Adrenal gland (tissue), 12 donors: ENCODE results near the gene DXO. TPM values are rescaled to one million over a fixed set of nuclear protein-coding genes. Genes with fewer than 3 reads are reported as not detected.

ENCODE experiments used
- DNase-seq, 7 donors: peaks; one replicate each; pipeline ENCODE4 v3.0.0-alpha.2; 2019 to 2020
- H3K27ac ChIP-seq, 5 donors: fragments of 200-600 bp; sonication (generic) in 4 of 5; 1 replicate in 3 of 5; 2 replicates in 2 of 5; pipeline versions ENCODE4 v1.5.1 to v1.8.0; 2016 to 2020; ENCODE audit warnings: mild to moderate bottlenecking in 1 of 5
- H3K27me3 ChIP-seq: fragments of 200-600 bp; 2 replicates; pipeline ENCODE4 v1.8.0; 2021
- H3K36me3 ChIP-seq, 2 donors: fragments of 200-600 bp; replicated peaks in 1 of 2; 1 replicate in 1 of 2; 2 replicates in 1 of 2; pipeline versions ENCODE4 v1.5.1 to v1.8.0; 2018 to 2022
- H3K4me1 ChIP-seq, 2 donors: fragments of 200-600 bp; replicated peaks in 1 of 2; 1 replicate in 1 of 2; 2 replicates in 1 of 2; pipeline versions ENCODE4 v1.5.1 to v1.8.0; 2018 to 2021
- H3K4me3 ChIP-seq, 4 donors: fragments of 200-600 bp; sonication (generic) in 3 of 4; one replicate each; pipeline ENCODE4 v1.5.1; 2016 to 2018
- H3K9me3 ChIP-seq, 3 donors: fragments of 200-600 bp; sonication (generic) in 1 of 3; replicated peaks in 1 of 3; 1 replicate in 2 of 3; 2 replicates in 1 of 3; pipeline versions ENCODE4 v1.5.1 to v1.8.0; 2016 to 2021
- POLR2A ChIP-seq, 2 donors: fragments of 450-650 bp; IDR thresholded peaks; one replicate each; pipeline ENCODE4 v1.6.1; 2017; ENCODE audit warnings: antibody characterized with exemption in 2 of 2, mild to moderate bottlenecking in 2 of 2, moderate library complexity in 1 of 2
- WGBS, 4 donors: extraction: QIAGEN DNeasy Blood & Tissue Kit in 2 of 4; methylation state at CpG; one replicate each; pipeline versions ENCODE4 v1.1.5 to v1.1.7; 2013 to 2017; 5-methylcytosine and 5-hydroxymethylcytosine counted together
- intact Hi-C, 2 donors: fragments of 100-400 bp; cut with DNase I; formaldehyde crosslinking; loops; one replicate each; pipeline versions ENCODE4 v1.14.1 to v1.15.0; 2022 to 2023
- polyA plus RNA-seq, 3 donors: library from polyadenylated mRNA; stranded (reverse); fragments of 200-250 nt in 2 of 3; fragments of 350-450 nt in 1 of 3; fragmentation: Illumina TruSeq in 1 of 3; extraction: RNeasy Lipid Tissue Mini Kit (QIAGEN cat#74804) in 1 of 3; gene quantifications; one replicate each; pipeline ENCODE4 v1.2.3, GENCODE V29; 2013 to 2014
- total RNA-seq, 9 donors: library from RNA; depleted of rRNA in 4 of 9; stranded (reverse); fragments of >200 nt in 4 of 9; fragments of 120-200 nt in 1 of 9; fragmentation: NEBNext Ultra II Directional in 1 of 9; extraction: Animal tissue kit (Norgen Biotek cat#: 25700) in 1 of 9; gene quantifications; one replicate each; pipeline versions ENCODE4 v1.1.0 to v1.2.4, GENCODE V29; 2013 to 2023
- TF ChIP-seq, protein P1 (sequence below), 6 experiments: fragments of 450-650 bp in 4 of 6; fragments of 200-600 bp in 2 of 6; sonication (generic) in 1 of 6; IDR thresholded peaks; 1 replicate in 5 of 6; 2 replicates in 1 of 6; pipeline versions ENCODE4 v1.5.1 to v1.8.0; 2016 to 2021; ENCODE audit warnings: antibody characterized with exemption in 6 of 6, mild to moderate bottlenecking in 2 of 6, moderate library complexity in 1 of 6
- donor health status: healthy with polysubstance abuse.
- donor health status: Bipolar disorder and iron deficiency.
- donor health status: DM: yes; HTN: yes; CAD: no.
- donor health status: DM: no; HTN: no; CAD: no.
- donor health status: DM: no; HTN: no; CAD: no.
- donor health status: DM: yes; HTN: yes; CAD: no.

The DXO gene
- total and polyA plus RNA-seq, 12 donors = 19.9 to 102 (median 45.0) TPM

DNA sequence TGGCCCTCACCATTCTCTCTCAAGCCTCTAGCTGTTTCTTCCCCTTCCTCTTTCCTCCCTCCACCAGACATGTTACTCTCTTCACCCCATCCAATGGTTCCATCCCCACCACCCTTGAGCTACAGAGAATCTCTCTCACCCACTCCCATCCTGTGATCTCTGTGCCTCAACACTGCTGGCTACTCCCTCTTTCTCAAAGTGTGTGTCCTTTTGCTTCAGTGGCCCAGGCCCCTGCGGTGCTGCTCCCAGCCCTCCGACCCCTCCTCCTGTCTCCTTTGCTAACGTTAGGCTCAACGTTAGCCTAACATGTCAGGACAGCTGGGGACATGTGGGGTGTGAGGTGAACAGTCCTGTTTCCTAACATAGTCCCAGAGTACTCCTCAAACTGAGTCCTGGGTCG, 19.0 kb downstream of the DXO start:
- no peak for DNase-seq
- peaks cover 0 to 62% of the 10 kb centered on the region in 2 donors for H3K36me3 ChIP-seq
- H3K27ac ChIP-seq = peak overlapping the region in 1 of 5 donors; percentile 24
- H3K4me1 ChIP-seq = peaks cover 1 to 6% of the 10 kb centered on the region in 2 donors
- WGBS, 4 donors = 74 to 79% (median 77%) methylated on average over 4 to 5 of the region's 5 CpGs
- H3K9me3 ChIP-seq = no peaks in the 10 kb centered on the region
- no peaks in the 10 kb centered on the region for H3K27me3 ChIP-seq
- intact Hi-C loops = loop anchor here (5.0 kb wide), 1 partner anchor 51 kb away; the partner anchor contains the start of gene ZBTB12 (in 2 of the 2)
- no peak for TF ChIP-seq POLR2A (IDR thresholded peaks at IDR 0.05)
- TF ChIP-seq, protein P1, sequence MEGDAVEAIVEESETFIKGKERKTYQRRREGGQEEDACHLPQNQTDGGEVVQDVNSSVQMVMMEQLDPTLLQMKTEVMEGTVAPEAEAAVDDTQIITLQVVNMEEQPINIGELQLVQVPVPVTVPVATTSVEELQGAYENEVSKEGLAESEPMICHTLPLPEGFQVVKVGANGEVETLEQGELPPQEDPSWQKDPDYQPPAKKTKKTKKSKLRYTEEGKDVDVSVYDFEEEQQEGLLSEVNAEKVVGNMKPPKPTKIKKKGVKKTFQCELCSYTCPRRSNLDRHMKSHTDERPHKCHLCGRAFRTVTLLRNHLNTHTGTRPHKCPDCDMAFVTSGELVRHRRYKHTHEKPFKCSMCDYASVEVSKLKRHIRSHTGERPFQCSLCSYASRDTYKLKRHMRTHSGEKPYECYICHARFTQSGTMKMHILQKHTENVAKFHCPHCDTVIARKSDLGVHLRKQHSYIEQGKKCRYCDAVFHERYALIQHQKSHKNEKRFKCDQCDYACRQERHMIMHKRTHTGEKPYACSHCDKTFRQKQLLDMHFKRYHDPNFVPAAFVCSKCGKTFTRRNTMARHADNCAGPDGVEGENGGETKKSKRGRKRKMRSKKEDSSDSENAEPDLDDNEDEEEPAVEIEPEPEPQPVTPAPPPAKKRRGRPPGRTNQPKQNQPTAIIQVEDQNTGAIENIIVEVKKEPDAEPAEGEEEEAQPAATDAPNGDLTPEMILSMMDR (IDR thresholded peaks at IDR 0.05) = no peak
- no peak overlapping the region for H3K4me3 ChIP-seq

DNA sequence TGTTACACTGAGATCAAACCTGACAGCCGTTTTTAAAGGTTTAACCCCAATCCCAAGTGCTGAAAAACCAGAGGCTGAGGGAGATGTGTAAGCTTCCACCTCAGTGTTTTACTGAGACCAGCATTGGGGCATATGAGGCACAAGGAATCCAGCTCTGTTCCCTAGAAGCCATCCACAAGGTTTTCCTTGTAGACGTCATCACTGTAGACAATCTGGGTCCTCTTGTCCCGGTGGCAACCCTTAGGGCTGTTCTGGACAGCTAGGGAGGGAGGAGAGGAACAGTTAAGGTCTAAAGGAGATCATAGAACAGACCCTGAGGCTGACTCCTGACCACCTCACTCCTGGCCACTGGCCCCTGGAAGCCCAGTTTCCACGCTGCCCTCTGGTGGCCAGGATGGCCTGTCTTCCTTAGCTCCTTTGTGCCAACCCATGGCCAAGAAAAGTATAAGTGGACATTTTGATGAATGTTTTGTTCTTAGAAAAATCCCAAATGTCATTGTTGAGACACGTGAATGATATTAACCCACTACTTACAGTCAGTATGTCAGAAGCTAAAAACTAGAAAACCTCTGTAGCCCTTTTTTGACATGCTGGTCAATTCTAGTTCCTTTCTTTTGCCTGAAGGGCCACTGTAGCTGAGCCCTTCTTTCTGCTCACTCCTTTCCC, 19.7 kb downstream of the DXO start:
- Histone ChIP-seq H3K9me3 (no peaks in the 10 kb centered on the region), H3K27ac (peak overlapping the region in 1 of 5 donors; percentile 24), H3K4me3 (no peak overlapping the region), H3K4me1 (no peaks in the 10 kb centered on the region), H3K36me3 (peaks cover 0 to 62% of the 10 kb centered on the region in 2 donors), H3K27me3 (no peaks in the 10 kb centered on the region)
- WGBS, 4 donors = 53 to 63% (median 55%) methylated on average over 5 of the region's 5 CpGs
- intact Hi-C loops = loop anchor here (5.0 kb wide), 1 partner anchor 50 kb away; the partner anchor contains the start of gene ZBTB12 (in 2 of the 2)
- DNase-seq = peak; percentile 67 to 85 (median 77)
- TF ChIP-seq, protein P1 (IDR thresholded peaks at IDR 0.05) = peak; percentile 67 to 80 (median 74)
- TF ChIP-seq POLR2A (IDR thresholded peaks at IDR 0.05) = no peak

DNA sequence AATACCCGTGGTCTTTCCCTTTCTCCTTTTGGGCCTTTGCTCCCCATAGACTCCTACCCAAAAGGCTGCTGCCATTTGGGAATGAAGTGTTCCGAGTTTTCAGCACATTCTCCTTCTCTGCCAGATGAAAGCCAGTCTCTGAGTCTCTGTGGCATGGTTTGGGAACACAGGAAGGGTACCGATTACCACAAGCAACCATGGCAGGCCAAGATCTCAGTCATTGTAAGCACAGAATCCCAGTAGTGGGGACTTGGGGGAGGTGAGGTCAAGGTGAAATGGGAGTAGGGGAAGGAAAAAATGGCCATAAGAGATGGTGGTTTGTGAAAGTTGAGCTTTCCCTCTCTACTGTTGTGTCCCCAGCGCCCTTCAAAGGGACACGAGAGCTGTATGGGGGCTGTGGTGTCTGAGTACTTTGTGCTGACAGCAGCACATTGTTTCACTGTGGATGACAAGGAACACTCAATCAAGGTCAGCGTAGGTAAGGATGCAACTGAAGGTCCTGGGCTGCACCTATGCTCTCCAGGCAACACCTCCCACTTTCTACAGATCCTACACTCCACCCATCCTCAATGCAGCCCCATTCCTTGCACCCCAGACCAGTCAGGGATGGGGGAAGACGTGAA, 21.9 kb downstream of the DXO start:
- Histone ChIP-seq H3K36me3 (peaks cover 0 to 41% of the 10 kb centered on the region in 2 donors), H3K27ac (no peak overlapping the region), H3K4me3 (no peak overlapping the region), H3K9me3 (no peaks in the 10 kb centered on the region), H3K4me1 (peaks cover 11 to 12% of the 10 kb centered on the region in 2 donors), H3K27me3 (no peaks in the 10 kb centered on the region)
- intact Hi-C loops = loop anchor here (5.0 kb wide), 1 partner anchor 48 kb away; the partner anchor contains the start of gene ZBTB12 (in 2 of the 2)
- WGBS, 4 donors = 83 to 89% (median 87%) methylated on average over 7 of the region's 7 CpGs
- no peak for TF ChIP-seq POLR2A (IDR thresholded peaks at IDR 0.05)
- DNase-seq = no peak

DNA sequence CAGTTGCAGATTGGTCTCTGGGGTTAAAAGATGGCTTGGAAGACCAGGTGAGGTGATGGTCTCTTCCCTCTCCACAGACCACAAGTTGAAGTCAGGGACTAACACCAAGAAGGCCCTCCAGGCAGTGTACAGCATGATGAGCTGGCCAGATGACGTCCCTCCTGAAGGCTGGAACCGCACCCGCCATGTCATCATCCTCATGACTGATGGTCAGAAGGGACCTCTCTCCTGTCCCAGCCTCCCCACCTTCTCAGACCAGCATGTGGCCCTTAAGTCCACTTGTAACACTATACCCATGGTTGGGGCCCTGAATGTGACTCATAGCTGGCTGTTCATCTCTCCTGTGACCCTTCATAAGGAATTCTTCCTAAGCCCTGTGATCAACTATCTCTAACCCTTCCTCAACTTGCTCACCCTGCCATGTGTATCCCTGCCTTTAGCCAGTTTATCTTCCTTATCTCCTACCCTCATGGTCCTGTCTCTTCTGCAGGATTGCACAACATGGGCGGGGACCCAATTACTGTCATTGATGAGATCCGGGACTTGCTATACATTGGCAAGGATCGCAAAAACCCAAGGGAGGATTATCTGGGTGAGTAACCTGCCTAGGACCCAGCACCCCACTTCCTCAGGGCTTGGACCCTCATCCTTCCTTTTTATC, 23.1 kb downstream of the DXO start:
- WGBS, 4 donors = 71 to 77% (median 74%) methylated on average over 5 to 6 of the region's 6 CpGs
- Histone ChIP-seq H3K27ac (no peak overlapping the region), H3K4me3 (no peak overlapping the region), H3K36me3 (peaks cover 0 to 29% of the 10 kb centered on the region in 2 donors), H3K9me3 (no peaks in the 10 kb centered on the region), H3K4me1 (peaks cover 12 to 15% of the 10 kb centered on the region in 2 donors), H3K27me3 (no peaks in the 10 kb centered on the region)
- no peak for TF ChIP-seq POLR2A (IDR thresholded peaks at IDR 0.05)
- TF ChIP-seq, protein P1 (IDR thresholded peaks at IDR 0.05) = no peak
- intact Hi-C loops = no loop called here
- peak in 1 of 7 donors; percentile 55 for DNase-seq
